ENCODE results near the gene COPS7A.

COPS7A gene

DNA sequence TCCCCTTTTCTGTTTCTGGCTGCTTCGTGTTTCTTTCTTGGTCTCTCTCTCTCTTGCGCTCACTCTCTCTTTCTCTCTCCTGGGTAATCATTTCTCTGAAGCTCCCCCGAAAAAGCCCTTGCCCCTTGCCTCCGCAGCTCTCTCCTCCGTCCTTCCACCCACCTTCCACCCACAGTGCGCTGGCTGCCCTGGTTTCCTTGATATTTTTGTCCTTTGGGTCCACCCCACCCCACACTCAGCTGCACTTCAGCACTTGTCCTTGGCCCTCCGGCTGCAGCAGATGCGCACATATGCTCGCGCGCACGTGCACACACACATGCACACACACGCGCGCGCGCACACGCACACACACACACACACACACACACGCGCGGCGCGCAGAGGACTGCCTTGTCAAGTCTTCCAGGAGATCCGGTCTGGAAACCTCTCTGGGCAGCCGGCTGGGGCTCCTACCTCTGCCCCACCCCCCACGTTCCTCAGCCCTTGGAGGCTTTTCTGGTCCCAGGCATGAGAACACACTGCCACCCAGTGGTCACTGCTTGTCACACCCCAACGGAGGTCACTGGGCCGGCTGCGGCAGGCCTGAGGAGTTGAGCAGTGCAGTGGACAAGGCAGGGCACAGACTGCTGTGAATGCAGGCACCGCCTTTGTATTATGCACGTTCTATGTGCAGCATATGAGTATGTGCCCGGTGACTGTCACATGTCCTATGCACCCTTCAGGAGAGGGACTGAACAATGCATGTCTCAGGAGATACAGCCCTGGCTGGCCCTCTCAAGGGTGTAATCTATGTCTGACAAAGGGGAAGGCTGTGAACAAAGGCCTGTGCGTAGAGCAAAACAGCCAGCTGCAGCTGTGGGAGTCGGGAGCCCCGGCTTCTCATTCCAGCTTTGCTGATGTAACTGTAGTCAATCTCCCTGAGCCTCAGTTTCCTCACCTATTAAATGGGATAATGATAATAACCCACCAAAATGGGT lies 55.0 kb downstream of the COPS7A start (continued):
- TF ChIP-seq ZNF302 (tag by site-specific recombination; IDR thresholded peaks at IDR 0.05; ENCODE audit: low read depth) (0 out of 2 replicates have a peak, but pooled peaks have one; percentile 15), OSR2 (tag by site-specific recombination; IDR thresholded peaks at IDR 0.05) (no peak), ZNF292 (tag by site-specific recombination; IDR thresholded peaks at IDR 0.05; ENCODE audit: borderline replicate concordance, low read depth) (no peak), ZBTB7A (tag by site-specific recombination; IDR thresholded peaks at IDR 0.05; ENCODE audit: low read depth) (peak; percentile 28; the same call in 1 of the 2 replicates), SP2 (tag by site-specific recombination; IDR thresholded peaks at IDR 0.05) (no peak; the same call in 1 of the 2 replicates), HOXD13 (CRISPR knock-in tag; IDR thresholded peaks at IDR 0.05; ENCODE audit: borderline replicate concordance) (no peak)
- TF ChIP-seq, protein P1, sequence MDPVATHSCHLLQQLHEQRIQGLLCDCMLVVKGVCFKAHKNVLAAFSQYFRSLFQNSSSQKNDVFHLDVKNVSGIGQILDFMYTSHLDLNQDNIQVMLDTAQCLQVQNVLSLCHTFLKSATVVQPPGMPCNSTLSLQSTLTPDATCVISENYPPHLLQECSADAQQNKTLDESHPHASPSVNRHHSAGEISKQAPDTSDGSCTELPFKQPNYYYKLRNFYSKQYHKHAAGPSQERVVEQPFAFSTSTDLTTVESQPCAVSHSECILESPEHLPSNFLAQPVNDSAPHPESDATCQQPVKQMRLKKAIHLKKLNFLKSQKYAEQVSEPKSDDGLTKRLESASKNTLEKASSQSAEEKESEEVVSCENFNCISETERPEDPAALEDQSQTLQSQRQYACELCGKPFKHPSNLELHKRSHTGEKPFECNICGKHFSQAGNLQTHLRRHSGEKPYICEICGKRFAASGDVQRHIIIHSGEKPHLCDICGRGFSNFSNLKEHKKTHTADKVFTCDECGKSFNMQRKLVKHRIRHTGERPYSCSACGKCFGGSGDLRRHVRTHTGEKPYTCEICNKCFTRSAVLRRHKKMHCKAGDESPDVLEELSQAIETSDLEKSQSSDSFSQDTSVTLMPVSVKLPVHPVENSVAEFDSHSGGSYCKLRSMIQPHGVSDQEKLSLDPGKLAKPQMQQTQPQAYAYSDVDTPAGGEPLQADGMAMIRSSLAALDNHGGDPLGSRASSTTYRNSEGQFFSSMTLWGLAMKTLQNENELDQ (tag by site-specific recombination; IDR thresholded peaks at IDR 0.05; ENCODE audit: low read depth) = no peak
- TF ChIP-seq, protein P2, sequence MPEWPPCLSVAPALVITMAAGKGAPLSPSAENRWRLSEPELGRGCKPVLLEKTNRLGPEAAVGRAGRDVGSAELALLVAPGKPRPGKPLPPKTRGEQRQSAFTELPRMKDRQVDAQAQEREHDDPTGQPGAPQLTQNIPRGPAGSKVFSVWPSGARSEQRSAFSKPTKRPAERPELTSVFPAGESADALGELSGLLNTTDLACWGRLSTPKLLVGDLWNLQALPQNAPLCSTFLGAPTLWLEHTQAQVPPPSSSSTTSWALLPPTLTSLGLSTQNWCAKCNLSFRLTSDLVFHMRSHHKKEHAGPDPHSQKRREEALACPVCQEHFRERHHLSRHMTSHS (tag by site-specific recombination; IDR thresholded peaks at IDR 0.05) = no peak
- TF ChIP-seq, protein P3, sequence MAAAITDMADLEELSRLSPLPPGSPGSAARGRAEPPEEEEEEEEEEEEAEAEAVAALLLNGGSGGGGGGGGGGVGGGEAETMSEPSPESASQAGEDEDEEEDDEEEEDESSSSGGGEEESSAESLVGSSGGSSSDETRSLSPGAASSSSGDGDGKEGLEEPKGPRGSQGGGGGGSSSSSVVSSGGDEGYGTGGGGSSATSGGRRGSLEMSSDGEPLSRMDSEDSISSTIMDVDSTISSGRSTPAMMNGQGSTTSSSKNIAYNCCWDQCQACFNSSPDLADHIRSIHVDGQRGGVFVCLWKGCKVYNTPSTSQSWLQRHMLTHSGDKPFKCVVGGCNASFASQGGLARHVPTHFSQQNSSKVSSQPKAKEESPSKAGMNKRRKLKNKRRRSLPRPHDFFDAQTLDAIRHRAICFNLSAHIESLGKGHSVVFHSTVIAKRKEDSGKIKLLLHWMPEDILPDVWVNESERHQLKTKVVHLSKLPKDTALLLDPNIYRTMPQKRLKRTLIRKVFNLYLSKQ (tag by site-specific recombination; IDR thresholded peaks at IDR 0.05; ENCODE audit: borderline replicate concordance) = no peak
- TF ChIP-seq, protein P4, sequence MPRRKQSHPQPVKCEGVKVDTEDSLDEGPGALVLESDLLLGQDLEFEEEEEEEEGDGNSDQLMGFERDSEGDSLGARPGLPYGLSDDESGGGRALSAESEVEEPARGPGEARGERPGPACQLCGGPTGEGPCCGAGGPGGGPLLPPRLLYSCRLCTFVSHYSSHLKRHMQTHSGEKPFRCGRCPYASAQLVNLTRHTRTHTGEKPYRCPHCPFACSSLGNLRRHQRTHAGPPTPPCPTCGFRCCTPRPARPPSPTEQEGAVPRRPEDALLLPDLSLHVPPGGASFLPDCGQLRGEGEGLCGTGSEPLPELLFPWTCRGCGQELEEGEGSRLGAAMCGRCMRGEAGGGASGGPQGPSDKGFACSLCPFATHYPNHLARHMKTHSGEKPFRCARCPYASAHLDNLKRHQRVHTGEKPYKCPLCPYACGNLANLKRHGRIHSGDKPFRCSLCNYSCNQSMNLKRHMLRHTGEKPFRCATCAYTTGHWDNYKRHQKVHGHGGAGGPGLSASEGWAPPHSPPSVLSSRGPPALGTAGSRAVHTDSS (tag by site-specific recombination; IDR thresholded peaks at IDR 0.05) = no peak

DNA sequence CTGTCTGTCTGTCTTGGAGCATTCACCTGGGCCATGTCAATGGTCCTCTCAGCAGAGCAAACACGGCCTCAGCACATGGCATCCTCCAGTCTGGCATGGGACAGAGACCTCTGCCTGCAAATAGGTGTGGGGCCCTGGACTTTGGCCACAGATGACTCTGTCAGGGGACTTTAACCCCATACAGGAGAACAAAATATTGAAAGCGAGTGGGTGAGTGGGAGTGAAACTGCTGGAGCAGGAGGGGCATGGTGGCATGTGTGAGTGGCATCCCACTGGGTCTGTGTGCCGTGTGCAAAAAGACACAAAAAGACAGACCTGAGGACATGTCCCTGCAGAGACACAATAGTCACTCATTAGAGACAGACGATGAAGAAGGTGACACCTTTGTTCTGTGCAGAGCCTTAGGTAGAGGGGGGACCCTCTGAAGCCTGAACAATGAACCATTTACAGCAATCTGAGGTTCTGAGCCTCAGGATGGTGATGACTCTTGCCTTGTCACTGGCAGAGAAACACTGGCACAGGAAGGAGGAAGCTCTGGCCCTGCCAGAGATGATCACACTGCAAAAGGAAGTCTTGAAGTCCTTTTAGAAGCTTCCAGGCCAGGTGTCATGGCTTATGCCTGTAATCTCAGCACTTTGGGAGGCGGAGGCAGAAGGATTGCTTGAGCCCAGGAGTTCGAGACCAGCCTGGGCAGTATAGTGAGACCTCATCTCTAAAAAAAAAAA lies 56.0 kb downstream of the COPS7A start:
- Histone ChIP-seq H3K27ac (ENCODE audit: extremely low read depth, low read depth, low read length) (no peak overlapping the region), H3K9me3 (ENCODE audit: control insufficient read depth, insufficient read depth, low read depth, low read length) (no peaks in the 10 kb centered on the region), H3K4me3 (ENCODE audit: low read depth, low read length) (no peak overlapping the region), H3K36me3 (ENCODE audit: control insufficient read depth in 2 of 2, insufficient read depth in 1 of 2, low read length in 2 of 2) (no peaks in the 10 kb centered on the region), H3K4me1 (ENCODE audit: control insufficient read depth, insufficient read depth, low read length) (peaks cover 7% of the 10 kb centered on the region)
- CTCF ChIA-PET = interaction anchor here (0.6 to 8.3 kb wide), 13 partner anchors 9 to 360 kb away, joined by 3 to 93 read pairs (median 4); partner anchors contain the start of genes CD4, MLF2 and PTMS
- POLR2A ChIA-PET = interaction anchor here (1.0 kb wide), 1 partner anchor 91 kb away, joined by 4 read pairs; the partner anchor contains the start of gene ZNF384
- TF ChIP-seq SP3 (tag by site-specific recombination; IDR thresholded peaks at IDR 0.05) (no peak), ZNF548 (tag by site-specific recombination; IDR thresholded peaks at IDR 0.05) (no peak), ZNF174 (tag by site-specific recombination; IDR thresholded peaks at IDR 0.05) (no peak), ZBTB48 (tag by site-specific recombination; IDR thresholded peaks at IDR 0.05) (no peak), KLF7 (tag by site-specific recombination; IDR thresholded peaks at IDR 0.05; ENCODE audit: borderline replicate concordance) (no peak)
- TF ChIP-seq, protein P5, sequence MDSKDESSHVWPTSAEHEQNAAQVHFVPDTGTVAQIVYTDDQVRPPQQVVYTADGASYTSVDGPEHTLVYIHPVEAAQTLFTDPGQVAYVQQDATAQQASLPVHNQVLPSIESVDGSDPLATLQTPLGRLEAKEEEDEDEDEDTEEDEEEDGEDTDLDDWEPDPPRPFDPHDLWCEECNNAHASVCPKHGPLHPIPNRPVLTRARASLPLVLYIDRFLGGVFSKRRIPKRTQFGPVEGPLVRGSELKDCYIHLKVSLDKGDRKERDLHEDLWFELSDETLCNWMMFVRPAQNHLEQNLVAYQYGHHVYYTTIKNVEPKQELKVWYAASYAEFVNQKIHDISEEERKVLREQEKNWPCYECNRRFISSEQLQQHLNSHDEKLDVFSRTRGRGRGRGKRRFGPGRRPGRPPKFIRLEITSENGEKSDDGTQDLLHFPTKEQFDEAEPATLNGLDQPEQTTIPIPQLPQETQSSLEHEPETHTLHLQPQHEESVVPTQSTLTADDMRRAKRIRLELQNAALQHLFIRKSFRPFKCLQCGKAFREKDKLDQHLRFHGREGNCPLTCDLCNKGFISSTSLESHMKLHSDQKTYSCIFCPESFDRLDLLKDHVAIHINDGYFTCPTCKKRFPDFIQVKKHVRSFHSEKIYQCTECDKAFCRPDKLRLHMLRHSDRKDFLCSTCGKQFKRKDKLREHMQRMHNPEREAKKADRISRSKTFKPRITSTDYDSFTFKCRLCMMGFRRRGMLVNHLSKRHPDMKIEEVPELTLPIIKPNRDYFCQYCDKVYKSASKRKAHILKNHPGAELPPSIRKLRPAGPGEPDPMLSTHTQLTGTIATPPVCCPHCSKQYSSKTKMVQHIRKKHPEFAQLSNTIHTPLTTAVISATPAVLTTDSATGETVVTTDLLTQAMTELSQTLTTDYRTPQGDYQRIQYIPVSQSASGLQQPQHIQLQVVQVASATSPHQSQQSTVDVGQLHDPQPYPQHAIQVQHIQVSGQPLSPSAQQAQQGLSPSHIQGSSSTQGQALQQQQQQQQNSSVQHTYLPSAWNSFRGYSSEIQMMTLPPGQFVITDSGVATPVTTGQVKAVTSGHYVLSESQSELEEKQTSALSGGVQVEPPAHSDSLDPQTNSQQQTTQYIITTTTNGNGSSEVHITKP (tag by site-specific recombination; IDR thresholded peaks at IDR 0.05) = no peak
- TF ChIP-seq, protein P6, sequence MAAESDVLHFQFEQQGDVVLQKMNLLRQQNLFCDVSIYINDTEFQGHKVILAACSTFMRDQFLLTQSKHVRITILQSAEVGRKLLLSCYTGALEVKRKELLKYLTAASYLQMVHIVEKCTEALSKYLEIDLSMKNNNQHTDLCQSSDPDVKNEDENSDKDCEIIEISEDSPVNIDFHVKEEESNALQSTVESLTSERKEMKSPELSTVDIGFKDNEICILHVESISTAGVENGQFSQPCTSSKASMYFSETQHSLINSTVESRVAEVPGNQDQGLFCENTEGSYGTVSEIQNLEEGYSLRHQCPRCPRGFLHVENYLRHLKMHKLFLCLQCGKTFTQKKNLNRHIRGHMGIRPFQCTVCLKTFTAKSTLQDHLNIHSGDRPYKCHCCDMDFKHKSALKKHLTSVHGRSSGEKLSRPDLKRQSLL (tag by site-specific recombination; IDR thresholded peaks at IDR 0.05) = no peak
